SHP77 treated with DMSO at 0.1 percent for 48 hours (cell line): ENCODE measurements around the gene CAPN13.
"Not testable (repeated sequence)": the region's sequence is repeated elsewhere in the genome, so short reads cannot be mapped to it uniquely, and the experiment has no call there.

Experiments
- DNase-seq: peaks from one replicate; lab custom pipeline; 2025; lab: John Stamatoyannopoulos, UW

CAPN13 gene

DNA sequence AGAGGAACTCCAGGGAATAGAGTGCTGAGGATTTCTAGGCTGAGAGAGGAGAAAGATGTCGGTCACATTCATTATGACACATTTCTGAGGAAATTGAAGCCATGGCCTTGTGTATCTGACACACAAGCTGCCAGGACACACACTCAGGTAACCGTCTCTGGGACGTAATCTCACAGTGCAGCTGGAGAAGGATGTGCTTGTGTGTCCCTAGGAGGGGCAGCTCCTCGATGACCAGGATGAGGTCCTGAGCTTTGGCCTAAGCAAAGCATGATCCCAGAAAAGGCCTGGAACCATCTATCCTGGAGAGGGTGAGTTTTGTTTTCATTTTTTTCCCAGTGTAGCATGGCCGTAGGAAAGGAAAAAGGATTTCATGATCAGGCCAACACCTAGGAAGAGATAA is 102.2 kb downstream of the CAPN13 start:
- no peak for DNase-seq

DNA sequence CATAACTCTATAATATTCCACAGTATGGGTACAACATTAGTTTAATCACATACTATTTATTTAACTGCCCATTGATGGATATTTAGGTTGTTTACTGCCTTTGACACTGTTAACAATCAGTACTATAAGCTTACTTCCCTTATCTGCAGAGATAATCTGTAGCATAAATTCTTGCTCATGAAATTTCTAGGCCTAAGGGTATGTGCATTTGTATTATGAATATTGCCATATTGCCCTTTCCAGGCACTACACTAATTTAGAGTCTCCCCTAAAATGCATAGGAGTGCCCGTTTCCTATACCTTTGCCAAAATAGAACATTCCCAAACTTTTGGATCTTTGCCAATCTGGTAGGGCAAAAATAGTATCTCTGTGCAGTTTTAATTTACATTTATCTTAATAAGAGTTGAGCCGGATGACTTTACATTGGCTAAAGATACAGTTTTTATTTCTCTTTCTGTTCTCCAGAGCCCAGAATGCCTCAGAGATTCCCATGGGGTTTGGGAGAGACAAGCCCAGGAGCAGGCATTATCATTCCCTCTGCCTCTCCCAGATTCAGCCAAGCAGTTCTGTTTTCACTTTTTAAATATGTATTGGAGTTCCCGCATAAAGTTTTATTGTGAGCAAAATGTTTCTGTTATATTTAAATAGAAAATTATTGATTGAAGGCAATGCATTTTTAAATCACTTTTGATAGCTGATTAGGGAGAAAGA is 102.8 kb downstream of the CAPN13 start:
- no peak for DNase-seq

DNA sequence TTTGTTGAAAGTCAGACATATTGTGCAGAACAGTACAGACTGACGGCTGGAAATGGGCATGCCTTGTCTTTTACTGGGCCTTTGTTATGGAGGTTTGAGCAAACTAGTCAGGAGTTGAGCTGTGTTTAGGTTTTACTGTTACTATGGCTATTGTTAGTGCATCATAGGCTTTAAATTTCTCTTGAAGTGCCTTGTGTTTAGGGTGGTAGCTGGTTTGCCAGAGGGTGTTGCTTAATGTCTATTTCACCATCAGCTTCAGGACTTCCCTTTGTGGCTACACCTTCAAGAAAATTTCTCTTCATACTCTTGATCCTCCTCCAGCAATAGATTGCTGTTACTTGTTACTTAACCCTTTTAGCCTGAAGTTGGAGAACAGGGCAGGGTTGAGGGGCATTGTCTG is 104.6 kb downstream of the CAPN13 start:
- DNase-seq: no peak

DNA sequence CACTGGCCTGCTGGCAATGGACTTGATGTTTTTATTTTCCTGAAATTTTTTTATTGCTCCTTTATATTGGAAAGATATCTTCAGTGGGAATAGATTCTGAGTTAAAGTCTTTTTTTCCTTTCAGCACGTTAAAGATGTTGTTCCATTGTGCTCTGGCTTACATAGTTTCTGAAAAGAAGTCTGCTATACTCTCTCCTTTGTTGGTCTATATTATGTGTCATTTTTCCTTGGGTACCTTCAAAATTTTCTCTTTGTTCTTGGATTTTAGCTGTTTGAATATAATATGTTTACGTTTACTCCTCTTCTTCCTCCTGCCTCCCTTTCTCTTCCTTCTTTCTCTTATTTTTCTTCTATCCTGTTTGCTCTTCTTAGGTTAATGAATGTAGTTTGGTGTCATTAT is 105.5 kb downstream of the CAPN13 start:
- DNase-seq: no peak

DNA sequence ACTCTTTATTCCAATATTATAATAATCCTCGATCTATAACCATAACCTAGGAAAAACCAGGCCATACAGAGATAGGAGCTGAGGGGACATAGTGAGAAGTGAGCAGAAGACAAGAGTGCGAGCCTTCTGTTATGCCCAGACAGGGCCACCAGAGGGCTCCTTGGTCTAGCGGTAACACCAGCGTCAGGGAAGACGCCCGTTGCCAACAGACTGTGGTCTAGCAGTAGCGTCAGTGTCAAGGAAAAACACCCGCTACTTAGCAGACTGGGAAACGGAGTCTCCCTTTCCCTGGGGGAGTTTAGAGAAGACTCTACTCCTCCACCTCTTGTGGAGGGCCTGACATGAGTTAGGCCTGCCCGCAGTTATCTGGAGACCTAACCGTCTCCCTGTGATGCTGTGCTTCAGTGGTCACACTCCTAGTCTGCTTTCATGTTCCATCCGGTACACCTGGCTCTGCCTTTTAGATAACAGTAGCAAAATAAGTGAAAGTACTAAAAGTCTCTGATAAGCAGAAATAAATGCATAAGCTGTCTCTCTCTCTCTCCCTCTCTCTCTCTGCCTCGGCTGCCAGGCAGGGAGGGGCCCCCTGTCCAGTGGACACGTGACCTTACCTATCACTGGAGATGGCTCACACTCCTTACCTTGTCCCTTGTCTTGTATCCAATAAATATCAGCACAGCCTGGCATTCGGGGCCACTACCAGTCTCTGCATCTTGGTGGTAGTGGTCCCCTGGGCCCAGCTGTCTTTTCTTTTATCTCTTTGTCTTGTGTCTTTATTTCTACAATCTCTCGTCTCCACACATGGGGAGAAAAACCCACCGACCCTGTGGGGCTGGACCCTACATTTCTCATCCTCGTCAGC is 109.8 kb downstream of the CAPN13 start:
- DNase-seq: not testable (repeated sequence)

DNA sequence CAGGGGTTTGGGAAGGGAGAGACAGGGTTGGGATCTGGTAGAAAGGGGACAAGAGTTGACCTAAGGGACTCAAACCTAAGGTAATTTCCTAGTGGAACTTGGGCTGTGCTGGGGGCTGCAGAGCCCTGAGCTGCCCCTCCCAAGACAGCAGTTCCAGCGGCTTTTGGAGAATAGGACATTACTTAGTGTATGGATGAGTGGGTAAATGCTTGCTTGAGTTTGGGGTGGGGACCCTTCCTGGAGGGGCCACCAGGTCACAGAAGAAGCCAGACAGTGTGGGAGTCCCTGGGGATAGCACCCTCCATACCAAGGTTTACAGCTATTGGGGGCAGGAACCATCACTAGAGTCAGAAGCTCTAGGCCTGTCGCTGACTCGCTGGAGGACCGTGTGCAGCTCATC is 111.5 kb downstream of the CAPN13 start:
- DNase-seq: no peak

DNA sequence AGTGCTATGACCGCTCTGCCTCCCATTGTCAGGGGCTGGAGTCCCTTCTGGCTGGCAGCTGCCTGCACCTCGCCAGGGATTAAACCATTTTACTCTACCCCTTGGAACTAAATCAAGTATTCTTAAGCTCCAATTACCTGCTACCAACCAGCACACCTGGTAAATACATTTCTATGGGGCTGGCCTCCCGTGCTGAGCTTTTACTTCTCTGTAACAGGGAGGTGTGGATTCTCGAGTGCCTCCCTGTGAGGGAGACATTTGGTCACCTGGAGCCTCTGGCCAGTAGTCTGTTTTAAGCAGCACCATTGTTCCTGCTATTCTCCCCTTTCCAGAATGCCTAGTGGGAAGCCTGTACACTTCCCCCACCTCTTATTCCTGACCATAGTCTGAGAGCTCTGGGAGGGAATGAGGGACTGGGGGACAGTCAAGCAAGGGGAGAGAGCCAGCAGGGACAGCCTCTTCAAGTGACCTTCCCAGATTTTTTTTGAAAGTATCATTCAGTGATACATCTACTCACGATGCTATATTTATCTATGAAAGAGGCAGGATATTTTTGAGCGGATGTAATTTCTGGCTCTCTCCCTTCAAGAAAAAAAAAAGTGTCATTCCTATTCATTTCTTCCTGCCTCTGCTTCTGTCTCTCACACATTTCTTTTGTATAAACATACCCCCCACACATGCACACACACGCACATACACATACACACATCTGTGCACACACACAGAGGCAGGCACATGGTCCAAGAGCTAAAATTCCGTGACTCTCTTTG is 112.8 kb downstream of the CAPN13 start:
- no peak for DNase-seq

DNA sequence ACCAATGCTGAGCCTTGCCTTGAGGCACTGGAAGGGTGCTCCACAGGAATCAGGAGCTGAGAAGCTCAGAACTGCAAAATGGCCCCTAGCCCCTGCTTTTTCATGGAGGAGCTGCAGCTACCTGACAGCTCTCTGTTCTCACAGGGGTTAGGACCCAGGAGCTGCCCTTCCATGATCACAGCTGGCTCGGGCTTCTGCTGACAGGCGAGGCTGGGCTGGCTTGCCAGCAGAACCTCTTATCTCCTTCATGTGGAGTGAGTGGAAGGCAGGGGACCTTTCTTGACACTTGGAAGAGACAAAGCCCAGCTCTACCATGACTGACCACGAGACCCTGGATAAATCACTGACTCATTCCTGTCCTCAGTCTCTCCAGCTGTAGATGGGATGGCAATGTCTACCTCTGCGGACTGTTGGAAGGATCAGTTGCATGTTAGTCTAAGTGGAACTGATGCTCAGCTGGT is 113.4 kb downstream of the CAPN13 start:
- no peak for DNase-seq

DNA sequence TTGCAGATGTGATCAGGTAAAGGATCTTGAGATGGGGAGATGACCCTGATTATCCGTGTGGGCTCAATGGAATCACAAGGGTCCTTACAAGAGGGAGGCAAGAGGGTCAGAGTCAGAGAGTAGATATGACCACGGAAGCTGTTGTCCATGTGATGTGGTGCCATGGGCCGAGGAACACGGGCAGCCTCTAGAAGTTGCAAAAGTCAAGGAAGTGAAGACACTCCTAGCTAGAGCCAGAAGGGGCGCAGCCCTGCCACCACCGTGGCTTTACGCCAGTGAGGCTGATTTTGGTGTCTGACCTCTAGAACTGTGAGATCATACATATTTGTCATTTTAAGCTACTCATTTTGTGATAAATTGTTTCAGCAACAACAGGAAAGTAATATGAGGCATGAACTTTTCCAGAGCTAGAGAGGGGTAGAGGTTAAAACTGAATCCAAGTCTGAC is 114.4 kb downstream of the CAPN13 start:
- no peak for DNase-seq

DNA sequence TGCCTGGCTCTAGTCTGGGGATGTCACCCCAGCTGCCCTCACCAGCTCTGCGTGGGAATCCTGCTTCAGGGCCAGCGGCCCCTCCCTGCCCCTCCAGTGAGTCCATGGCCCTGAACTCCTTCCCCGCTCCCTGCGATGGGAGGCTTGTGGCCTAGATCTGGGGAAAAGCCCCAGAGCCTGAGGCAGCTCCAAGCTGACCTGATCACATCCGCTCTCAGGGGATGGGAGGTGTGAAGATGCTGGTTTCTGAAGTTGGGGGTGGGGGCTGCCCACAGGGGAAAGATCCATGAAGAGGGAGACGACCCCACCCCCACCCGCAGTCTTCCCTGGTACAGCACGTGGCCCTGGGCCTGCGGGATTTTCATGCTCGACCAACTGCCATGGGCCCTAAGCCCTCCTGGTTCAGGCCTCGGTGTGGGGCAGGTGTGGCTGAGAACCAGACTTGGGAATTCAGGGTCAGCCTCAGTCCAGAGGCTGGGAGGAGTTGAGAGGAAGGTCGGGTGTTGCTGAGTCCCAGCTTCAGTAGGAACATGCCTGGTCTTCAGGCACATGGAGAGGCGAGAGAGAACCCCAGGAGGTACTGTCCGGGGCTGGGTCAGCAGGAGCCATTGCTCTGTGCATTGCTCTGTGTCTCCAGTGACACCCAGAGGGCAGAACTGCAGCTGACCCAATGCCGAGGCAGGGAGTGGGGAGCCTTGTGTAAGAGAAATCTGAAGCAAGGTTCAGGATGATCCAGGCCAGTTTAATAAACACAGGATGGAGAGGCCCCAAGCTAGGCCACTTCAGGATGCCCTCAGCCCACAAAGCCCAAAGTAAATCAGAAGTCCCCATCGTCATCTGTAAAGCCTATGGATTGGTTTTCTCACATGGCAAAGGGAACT is 115.1 kb downstream of the CAPN13 start:
- no peak for DNase-seq

DNA sequence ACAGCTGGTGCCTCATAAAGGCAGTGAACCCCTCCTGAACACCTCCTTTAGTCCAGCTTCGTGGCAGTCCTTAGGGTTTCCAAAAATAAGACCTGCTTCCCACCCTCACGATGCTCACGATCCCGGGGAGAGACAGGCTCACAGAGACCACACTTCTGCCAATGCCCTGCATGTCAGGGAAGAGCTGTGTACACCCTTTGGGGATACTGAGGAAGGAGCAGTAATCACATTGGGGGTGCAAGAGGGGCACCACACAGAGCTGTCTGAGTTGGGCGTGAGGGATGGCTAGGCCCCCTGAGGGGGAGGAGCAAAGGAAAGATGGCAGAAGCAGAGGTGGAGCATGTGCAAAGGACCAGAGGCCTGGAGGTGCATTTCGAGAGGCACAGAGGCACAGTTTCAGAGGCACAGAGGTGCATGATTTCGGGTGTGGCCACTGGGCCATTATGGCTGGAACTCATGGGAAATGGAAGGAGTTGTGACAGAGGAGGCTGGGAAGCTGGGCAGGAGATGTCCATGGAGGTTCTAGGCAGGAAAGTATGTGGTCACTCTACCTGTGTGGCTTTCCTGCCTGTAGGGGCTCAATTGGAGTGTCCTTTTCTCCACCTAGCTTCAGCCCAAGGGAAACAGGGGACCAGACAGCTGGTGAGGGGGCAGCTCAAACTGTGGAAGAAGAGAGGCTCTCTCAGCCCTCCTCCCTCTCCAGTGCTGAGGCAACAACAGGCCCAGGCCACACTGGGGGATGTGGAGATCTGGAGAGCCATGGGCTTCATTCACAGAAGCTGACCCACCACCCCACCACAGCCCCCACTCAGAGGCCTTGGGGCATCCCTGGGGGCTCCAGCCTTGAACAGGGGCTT is 115.9 kb downstream of the CAPN13 start:
- no peak for DNase-seq

DNA sequence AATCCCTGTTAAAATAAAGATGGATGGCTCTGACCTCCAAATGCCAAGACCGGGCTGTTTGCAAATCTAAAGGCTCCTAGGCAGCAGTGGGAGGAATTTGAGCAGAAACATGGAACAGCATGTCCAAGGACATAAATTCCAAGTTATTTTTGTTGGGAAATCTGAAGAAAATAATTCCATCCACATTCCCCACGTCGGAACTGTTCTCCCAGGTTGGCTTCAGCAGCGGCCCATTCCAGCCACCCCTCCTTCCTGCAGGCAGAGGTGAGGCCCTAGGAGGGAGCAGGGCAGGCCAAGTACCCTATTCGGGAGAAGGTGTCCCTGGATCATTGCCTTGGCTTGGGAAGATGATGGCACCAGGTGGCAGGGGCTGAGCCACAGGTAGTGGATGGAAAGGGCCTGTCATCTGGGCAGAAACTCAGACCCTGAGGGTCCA is 117.1 kb downstream of the CAPN13 start:
- DNase-seq: no peak

DNA sequence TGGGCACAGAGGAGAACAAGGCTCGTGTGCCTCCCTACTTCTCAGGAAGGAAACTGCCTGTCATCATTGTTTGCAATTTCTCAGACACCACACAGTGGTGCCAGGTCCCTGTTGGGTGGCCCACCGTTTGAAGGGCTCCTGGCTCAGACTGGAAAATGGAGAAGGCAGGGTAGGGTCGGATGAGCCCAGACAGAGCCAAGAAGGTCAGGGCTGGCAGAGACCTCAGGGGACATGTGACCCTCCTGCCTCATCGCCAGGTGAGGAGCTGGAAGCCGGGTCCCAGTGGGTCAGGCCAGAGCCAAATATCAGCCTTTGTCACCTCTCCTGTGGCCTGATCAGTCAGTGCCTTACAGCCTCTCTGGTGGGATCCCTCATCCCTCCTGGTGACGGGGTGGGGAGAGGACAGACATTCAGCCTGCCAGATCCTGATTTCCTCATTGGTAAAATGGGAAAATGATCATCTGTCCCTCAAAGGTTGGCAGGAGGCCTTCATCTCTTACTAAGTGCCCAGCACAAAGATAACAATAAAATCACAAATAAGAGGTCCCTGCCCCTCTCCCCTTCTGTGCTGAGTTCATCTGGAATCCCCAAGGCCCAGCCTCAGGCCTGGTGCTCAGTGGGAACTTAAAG is 117.6 kb downstream of the CAPN13 start:
- DNase-seq: no peak

DNA sequence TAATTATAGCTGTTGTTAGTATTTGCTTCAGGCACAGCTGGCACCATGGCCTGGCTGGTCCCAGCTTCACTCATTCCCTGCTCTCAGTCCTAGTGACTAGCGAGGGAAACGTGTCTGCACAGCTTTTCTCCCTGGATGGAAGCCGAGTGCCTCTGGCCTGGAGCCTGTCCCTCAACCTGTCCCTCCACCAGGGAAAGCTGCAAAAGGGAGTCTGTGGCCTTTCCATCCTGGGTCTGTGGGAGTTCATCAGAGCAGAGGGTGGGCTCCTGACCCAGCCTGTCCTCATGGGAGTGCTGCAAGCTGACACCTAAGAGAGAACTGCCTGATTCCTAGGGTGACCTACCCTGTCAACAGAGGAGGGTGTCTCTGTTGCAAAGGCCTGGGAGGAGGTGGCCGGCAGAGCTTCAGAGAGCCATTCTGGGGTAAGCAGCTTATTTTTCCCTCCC is 118.3 kb downstream of the CAPN13 start:
- no peak for DNase-seq

DNA sequence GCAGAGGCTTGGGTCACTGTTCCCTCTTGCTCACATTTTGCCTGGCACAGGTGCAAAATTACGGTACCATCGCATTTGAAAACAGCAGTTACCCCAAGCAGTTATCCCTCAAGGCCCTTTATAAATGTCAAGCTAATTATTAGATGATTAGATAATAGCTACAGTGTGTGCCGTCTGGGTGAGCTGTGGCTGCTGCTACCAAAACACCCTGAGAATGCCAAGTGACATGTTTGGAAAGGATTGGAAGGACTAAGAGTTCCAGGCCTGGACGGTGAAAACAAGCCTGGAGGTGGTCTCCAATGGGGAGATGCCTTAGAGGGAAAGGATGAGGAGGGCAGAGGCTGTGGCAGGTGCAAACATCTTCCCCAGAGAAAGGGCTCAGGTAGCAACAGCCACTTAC is 120.6 kb downstream of the CAPN13 start:
- DNase-seq: no peak

DNA sequence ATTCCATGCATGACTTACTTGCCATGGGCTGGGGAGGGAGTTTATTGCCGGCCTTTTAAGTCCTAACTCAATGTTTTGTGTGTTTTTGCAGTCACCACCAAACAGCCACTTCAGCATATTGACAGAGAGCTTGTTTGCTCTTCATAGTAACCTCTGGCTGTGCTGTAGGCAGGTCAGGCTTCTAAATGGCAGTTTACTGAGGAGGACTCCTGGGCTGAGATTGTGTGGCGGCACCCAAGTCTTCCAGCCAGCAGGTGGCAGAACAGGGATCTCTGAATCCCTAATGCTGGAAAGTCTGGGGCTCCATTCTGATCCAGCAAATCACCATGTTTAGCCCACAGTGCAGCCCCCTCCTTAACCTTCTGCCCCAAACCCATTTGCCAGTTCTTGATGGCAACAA is 121.2 kb downstream of the CAPN13 start:
- peak; percentile 52 for DNase-seq

DNA sequence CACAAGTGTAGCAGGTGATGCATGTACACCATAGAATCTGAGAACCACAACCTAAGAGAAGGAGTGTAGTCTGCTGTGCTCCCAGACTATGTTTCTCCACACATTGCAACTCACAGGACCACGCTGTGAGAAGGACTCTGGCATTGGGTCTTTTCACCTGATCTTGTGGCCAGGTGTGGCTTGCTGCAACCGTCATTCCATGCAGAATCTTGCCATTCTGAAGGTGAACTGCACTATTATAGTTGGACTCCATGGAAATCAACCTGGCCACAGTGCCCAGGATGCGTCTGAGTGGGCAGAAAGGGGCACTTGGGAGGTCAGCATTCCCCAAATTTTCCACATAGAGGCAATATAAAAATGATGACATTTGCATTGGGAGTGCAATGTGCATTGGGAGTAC is 122.2 kb downstream of the CAPN13 start:
- DNase-seq: no peak

DNA sequence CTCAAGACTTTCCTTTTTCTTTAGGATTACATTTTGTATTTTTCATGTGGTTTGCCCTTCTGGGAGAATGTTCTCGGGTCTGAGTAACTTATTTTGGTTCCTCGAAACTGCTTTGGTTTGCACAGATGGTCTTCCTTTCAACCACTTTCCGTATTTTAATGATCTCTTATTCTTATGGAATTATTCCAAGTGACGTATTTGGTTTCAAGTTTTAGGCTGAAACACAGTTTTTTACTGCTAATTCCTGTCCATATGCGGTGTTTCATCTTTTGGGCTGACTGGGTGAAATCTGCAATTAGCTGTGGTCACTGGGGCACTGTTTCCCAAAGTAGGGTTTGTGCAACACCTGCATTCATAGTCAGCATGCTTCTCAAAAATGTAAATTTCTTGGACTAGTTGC is 122.7 kb downstream of the CAPN13 start:
- no peak for DNase-seq

DNA sequence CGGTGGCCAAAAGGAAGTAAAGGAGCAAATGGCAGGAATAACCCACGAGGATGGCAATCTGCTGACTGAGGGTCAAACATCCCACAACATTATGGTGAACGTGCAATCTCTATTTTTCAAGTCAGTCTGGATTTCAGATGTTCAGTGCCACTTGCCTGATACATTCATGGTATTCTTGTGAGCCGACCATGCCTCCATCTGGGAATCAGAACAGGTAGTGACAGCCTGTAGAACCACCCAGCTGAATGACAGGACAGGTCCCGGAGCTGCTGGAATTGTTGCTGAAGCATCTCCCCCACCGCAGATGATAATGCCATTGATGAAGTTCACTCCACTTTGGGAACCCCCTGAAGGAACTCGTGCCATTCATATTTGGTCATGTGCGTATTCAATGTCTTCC is 123.2 kb downstream of the CAPN13 start:
- DNase-seq: no peak
